Glomerular visceral epithelial cell (primary cell): Measurements from ENCODE around the gene CHRNB1.

ENCODE experiments used
- DNase-seq: peaks from one replicate; pipeline ENCODE4 v3.0.0-alpha.2; 2016; ENCODE audit errors: extremely low spot score

Gene CHRNB1

GRCh38 chr17:7444682-7445618 is at the start of gene CHRNB1:
TSS of gene CHRNB1 (plus strand) at chr17:7445061. CDS start at chr17:7445128, 67 bp downstream.
- DNase-seq, result peak; percentile 58

- DNase-seq, result no peak
Measured at GRCh38 chr17:7396147-7396546, 48.7 kb upstream of the CHRNB1 start.

GRCh38 chr17:7398612-7399011 is 46.2 kb upstream of the CHRNB1 start:
- DNase-seq, result no peak

GRCh38 chr17:7403043-7403726 is 41.7 kb upstream of the CHRNB1 start:
- DNase-seq, result no peak

- DNase-seq, result peak; percentile 77
Measured at GRCh38 chr17:7403727-7403976, 41.2 kb upstream of the CHRNB1 start.

- peak; percentile 100 for DNase-seq
Measured at GRCh38 chr17:7403977-7404736, 40.7 kb upstream of the CHRNB1 start, which contains the start of gene TMEM256. TSS of gene TMEM256 (minus strand) at chr17:7404097. CDS start at chr17:7404084, 13 bp downstream.

GRCh38 chr17:7404737-7405349 is 40.0 kb upstream of the CHRNB1 start:
- no peak for DNase-seq

- DNase-seq, result no peak
Measured at GRCh38 chr17:7405350-7406234, 39.3 kb upstream of the CHRNB1 start.

GRCh38 chr17:7406235-7406825 is 38.5 kb upstream of the CHRNB1 start:
- no peak for DNase-seq

GRCh38 chr17:7407082-7407481 is 37.8 kb upstream of the CHRNB1 start:
- no peak for DNase-seq

GRCh38 chr17:7407485-7408251 is 37.2 kb upstream of the CHRNB1 start, which contains the start of gene NLGN2:
TSS of gene NLGN2 (plus strand) at chr17:7407845. CDS start at chr17:7408256, 411 bp downstream.
- DNase-seq, result no peak

- DNase-seq, result no peak
Measured at GRCh38 chr17:7408252-7408727, 36.6 kb upstream of the CHRNB1 start.

GRCh38 chr17:7408863-7409262 is 36.0 kb upstream of the CHRNB1 start:
- DNase-seq, result no peak

GRCh38 chr17:7409716-7410115 is 35.1 kb upstream of the CHRNB1 start:
- DNase-seq, result no peak

- DNase-seq, result no peak
Measured at GRCh38 chr17:7410634-7411426, 34.0 kb upstream of the CHRNB1 start.

GRCh38 chr17:7411427-7411750 is 33.5 kb upstream of the CHRNB1 start:
- DNase-seq, result no peak

- no peak for DNase-seq
Measured at GRCh38 chr17:7413346-7413985, 31.4 kb upstream of the CHRNB1 start.

GRCh38 chr17:7414837-7415236 is 30.0 kb upstream of the CHRNB1 start:
- no peak for DNase-seq
